ENCODE data around the gene TCF7L1.

TCF7L1 gene

DNA sequence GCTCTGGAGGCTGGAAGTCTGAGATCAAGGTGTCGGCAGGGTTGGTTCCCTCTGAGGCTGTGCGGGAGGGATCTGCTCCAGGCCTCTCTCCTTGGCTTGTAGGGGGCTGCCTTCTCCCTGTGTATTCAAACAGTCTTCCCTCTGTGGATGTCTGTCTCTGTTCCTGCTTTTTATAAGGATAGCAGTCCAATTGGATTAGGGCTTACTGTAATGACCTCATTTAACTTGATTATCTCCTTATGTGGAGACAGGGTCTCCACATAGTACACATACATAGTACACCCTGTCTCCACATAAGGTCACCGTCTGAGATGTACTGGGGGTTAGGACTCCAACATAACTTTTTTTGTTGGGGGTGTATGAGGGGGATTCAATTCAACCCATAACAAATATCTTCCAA, 30.5 kb downstream of the TCF7L1 start:
- no peak for DNase-seq (ENCODE audit: low read depth, low spot score)

DNA sequence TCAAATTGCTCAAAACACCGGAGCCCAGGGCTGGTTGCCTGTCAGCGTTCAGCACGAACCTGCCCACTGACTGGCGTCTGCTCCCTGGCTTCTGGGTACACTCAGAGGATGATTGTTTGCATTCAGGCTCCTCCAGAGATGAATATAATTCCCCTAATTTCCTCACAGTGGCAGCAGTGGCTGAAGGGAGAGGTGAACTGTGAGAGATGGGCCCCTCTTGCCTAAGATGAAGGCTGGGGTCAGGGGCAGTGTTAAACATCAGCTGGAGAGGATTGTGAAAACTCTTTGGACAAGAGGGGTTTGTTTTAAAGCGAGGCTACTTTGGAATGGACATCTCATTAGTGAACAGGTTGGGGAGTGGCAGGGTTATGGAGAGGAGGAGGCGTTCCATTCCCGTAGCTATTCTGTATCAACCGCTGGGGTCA, 31.0 kb downstream of the TCF7L1 start:
- DNase-seq (ENCODE audit: low read depth, low spot score), result no peak

DNA sequence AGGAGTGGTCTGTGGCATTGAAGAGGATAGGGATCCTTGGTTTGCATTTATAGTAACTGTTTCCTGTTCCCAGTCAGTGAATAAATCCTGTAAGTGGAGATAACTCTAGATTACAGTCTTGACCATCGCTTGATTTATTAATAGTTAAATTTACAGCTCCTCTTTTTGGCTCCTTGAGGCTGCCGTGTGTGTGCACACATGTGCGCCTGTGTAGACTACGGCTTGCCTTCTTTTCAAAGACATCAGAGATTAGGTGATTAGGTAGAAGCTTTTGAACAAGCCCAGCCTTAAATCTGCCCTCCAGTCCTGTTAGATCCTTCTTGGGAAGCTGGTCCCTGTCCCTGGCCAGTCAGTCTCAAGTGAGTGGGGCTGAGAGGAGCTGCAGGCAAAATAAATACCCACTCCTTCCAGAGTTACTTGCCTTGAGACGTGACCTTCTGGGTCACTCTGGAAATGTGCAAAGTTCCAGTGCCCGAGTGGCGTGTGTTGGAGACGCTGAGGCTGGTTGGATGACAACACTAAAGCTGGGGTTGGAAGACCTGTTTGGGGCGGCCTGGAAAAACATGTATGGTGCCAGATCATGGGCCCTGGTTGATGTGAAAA, 32.0 kb downstream of the TCF7L1 start:
- no peak for DNase-seq (ENCODE audit: low read depth, low spot score)

DNA sequence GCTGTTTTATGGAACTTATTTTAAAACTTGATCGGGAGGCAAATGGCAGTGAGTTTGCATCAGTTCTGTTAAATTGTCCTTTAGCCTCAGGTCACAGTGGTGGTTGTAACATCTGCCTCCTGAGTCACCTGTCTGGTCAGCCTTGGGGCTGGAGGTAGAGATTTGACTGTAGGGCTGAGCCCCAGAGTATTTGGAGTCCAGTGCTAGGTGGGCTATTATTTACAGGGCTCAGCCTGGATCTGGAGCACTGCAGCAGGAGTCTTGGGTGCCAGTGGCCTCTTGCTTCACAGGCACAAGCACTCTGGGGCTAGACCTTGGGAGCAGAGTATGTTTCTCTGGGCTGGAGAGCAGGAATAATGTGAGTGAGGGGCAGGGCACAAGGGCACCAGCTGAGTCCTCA, 32.8 kb downstream of the TCF7L1 start:
- no peak for DNase-seq (ENCODE audit: low read depth, low spot score)

DNA sequence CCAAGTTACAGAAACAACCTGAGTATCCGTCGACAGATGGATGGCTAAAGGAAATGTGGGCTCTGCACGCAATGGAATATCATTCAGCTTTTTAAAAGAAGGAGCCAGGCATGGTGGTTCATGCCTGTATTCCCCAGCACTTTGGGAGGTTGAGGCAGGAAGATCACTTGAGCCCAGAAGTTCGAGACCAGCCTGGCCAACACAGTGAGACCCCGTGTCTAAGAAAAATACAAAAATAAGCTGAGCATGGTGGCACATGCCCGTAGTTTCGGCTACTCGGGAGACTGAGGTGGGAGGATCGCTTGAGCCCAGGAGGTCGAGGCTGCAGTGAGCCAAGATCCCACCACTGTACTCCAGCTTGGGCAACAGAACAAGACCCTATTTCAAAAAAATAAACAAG, 34.3 kb downstream of the TCF7L1 start:
- DNase-seq (ENCODE audit: low read depth, low spot score), result no peak

DNA sequence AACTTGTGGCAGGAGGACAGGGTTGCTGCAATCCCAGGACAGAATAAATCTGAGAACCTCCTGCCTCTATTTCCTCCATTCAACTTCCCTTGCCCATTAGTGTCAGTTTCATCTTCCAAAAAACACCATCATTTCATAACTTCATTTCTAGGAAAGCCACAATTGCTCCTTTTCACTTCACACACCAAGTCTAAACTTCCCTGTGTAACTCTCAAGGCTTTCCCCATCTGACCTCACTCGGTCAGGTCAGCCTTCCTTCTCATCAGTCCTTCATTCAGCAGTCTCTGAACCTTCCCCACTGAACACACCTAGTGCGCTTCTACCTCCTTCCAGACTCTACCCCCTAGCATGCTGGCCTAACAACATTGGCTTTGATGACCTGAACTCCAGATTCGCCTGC, 35.8 kb downstream of the TCF7L1 start:
- no peak for DNase-seq (ENCODE audit: low read depth, low spot score)

DNA sequence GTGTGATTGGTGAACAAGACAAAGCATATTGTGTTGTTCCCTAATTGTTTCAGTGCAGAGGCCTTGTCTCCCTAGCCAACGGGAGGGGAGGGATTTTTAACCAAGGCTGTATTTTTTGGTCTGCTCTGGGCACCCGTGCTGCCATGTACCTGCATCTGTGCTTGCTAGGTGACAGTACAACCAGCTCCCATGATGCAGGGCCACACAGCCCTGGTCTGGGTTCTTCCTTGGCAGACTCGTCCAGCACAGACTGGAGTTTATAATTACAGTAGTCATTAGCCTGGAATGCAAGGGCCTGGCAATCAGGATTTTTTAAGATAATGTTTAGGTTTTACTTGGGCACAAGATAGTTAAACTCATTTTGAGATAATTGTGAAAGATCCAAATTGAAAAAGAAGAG, 36.4 kb downstream of the TCF7L1 start:
- DNase-seq (ENCODE audit: low read depth, low spot score), result no peak

DNA sequence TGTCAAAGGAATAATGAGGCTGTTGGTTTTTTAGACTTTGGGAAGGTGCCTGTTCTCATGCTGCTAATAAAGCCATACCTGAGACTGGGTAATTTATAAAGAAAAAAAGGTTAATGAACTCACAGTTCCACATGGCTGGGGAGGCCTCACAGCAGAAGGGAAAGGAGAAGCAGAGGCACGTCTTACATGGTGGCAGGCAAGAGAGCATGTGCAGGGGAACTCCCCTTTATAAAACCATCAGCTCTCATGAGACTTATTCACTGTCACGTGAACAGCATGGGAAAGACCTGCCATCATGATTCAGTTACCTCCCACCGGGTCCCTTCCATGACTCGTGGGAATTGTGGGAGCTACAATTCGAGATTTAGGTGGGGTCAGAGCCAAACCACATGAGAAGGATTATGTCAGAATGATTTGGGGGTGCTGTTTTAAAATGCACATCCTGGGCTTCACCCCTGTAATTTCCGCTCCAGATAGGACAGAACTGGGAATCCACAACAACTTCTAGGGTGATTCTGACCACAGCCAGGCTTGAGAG, 37.8 kb downstream of the TCF7L1 start:
- DNase-seq (ENCODE audit: low read depth, low spot score), result no peak

DNA sequence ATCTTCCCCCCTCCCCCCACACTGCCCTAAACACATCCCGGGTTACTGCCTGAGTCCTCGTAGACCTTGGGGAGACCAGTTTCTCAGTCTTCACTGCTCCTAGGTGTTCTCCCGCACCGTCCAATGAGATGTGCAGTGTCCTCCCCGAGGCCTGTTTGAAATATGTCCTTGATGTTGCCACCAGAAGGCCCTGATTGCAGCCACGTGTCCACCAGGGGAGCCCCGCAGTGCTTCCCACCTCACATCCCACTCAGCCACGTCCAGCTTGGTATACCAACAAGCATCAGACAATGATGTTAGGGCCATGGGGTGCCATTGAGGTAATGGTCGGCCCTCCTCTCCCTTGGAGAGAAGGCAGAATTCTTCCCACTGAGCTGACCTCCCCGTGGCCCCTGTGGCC, 38.7 kb downstream of the TCF7L1 start:
- DNase-seq (ENCODE audit: low read depth, low spot score), result no peak

DNA sequence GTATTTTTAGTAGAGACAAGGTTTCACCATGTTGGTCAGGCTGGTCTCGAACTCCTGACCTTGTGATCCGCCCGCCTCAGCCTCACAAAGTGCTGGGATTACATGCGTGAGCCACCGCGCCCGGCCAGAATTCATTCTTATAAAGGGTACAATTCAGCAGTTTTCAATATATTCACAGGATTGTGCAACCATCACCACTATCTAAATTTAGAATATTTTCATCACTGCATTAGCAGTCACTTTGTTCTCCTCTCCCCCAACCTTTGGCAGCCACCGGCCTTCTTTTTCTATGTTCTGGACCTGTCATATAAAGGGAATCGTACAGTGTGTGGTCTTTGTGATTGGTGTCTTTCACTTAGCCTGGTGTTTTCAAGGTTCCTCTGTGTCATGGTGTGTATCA, 40.7 kb downstream of the TCF7L1 start:
- no peak for DNase-seq (ENCODE audit: low read depth, low spot score)

DNA sequence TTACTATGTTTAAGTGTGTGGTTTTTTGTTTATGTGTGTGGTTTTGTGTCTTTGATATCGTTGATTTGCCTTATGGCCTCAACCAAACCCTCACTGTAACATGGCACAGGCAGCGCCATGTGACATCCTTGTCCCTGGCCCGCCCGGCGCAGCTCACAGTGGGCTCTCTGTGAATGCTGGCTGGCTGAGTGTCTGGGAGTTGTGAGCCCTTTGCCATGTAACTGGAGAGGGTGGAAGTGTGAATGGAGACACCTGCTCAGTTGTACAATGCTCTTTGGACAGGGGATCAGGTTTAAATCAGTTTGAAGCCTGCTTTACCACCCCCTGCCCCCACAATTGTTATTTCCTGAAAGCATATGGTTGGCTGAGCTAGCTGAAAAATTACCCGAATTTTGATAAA, 41.8 kb downstream of the TCF7L1 start:
- no peak for DNase-seq (ENCODE audit: low read depth, low spot score)

DNA sequence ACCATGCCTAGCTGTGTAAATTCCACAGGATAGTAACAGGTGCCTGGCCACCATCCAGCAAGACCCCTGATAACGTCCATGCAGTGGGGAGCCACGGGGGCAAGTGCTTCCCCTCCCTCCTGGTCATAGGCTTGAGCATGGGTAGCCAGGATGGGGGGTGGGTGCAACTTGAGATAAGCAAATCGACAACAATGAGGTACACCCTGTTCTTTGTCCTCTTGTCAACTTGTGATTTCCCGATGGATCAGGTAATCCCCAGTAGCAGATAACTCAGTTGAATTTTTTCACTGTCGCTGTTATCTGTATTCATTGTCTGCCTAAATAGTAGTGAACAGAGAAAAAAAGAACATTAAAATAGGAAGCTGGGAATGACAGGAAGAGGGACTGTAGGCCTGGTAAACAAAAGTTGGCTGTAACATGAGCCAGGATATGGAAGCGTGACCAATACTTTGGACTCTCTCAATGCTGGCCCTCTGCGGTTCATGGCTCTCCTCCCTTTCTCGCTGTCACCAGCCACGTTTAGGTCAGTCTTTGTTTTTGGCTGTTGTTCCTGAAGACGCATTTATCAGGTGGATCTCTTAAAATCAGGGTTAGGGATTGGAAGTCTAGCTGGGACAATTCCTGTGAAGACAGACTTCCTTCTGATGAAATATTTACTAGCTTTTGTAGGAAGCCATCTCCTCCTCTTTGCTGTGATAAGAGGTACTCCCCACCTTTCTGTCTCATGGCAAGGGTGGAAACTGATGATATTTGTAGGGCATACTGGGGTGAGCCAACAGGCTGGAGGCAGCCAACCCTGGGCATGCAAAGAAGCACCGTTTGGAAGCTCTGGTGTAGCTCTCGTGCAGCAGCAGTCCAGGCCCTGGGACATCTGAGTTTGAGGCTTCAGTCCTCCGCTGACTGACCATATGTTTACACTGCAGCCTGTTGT, 42.4 kb downstream of the TCF7L1 start:
- DNase-seq (ENCODE audit: low read depth, low spot score), result no peak

DNA sequence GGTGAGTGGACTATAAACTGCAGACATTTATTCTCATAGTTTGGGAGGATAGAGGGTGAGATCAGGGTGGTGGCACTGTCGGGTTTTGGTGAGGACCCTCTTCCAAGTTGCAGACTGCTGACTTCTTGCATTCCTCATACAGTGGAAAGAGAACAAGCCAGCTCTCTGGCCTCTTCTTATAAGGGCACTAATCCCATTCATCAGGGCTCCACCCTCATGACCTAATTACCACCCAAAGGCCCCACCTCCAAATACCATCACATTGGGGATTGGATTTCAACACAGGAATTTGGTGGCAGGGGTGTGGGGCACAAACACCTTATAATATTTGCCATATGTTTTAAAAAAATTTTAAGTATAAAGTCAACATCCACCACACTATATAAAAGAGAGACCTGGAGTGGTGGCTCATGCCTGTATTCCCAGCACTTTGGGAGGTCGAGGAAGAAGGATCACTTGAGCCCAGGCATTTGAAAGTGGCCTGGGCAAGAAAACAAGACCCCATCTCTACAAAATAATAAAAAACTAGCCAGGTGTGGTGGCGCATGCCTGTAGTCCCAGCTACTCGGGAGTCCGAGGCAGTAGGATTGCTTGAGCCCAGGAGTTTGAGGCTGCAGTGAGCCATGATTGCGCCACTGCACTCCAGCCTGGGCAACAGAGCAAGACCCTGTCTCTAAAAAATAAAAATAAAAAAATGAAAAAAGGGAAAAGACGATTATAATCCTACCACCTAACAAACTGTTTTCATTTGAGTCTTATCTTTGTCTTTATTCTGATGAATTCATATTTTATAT, 44.0 kb downstream of the TCF7L1 start:
- no peak for DNase-seq (ENCODE audit: low read depth, low spot score)

DNA sequence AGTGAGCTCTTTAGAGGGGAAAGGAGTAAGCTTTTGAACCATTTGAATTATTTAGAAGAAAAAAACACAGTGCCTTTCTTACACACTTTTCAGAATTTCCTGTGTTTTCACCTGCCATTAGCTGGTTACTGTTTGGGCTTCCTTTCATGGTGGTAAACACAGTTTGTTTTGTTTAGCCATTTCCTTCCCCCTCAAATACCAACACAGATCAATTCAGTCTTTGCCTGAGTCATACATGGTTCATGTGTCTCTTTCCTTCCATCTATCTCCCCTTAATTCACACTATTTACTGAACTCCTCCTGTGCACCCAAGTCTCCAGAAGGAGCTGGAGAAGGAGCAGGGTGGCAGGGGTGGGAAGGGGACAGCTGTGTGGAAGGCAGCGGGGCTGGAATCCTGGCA, 45.0 kb downstream of the TCF7L1 start:
- DNase-seq (ENCODE audit: low read depth, low spot score), result no peak

DNA sequence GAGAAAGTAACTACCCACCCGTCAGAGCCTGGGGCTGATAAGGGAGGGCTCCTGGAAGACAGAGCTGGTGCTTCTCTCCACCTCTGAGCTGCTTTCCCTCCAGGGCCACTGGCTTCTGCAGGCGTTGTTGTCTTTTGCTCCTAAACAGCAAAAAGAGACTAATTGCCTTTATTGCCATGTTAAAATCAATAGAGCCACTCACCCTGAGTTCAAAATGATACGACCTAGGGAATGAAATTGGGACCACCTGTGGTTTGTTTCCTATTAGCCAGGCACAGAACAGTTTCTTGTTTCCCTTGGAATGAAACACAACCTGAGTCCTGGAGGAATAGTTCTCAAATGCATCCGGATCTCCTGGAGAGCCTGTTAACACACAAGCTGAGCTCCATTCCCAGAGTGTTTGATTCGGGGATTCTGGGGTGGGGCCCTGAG, 45.8 kb downstream of the TCF7L1 start:
- DNase-seq (ENCODE audit: low read depth, low spot score), result no peak

DNA sequence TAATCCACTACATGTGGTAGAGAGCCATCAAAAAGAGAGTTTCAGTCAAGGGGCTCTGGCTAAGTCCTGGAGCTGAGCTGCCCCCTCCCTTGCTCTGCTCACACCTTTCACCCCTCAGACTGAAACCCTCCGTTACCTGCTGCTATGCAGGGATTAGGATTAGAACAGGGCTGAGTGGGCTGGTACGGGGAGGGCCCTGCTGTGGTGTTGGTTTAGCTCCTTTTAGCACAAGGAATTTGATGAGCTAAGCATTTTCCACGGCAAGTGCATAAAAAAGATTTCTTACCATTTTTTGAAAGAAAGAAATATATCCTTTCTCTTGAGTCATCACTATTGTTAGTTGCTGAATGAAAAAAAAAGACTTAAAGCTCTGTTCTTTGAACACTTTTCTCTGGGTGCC, 46.3 kb downstream of the TCF7L1 start:
- no peak for DNase-seq (ENCODE audit: low read depth, low spot score)

DNA sequence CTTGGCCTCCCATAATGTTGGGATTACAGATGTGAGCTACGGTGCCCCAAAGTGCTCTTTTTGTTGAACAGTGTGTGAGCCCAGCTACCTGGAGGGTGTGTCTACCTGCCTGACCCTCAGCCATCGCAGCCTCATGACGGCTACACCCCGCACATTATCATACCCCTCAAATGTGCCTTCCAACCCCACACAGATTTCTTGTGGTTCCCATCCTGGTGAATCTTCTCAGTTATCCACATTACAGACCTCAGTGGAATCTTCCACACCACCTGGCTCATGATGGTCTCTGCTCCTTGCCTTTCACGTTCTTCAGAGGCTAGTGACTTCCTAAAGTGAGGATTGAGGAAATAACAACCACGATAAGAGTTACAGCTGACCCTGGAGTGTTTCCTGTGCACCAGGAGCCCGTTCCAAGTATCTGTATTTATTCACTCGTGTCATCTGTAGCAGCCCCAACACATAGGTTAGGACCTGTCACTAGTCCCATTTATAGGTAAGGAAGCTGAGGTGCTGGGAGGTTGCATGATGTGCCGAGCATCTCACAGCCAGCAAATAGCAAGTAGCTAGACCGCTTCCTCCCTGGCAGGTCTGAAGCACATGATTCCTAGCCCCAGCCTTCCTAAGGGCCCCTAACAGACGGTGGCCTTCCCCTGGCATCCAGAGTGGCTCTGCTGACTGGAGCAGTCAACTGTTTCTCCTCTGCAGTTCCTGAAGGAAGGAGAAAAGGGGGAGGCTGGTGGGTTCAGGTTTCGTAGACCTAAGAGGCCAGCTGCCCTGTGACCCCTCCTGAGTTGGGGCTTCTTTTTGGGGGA, 47.3 kb downstream of the TCF7L1 start:
- no peak for DNase-seq (ENCODE audit: low read depth, low spot score)

DNA sequence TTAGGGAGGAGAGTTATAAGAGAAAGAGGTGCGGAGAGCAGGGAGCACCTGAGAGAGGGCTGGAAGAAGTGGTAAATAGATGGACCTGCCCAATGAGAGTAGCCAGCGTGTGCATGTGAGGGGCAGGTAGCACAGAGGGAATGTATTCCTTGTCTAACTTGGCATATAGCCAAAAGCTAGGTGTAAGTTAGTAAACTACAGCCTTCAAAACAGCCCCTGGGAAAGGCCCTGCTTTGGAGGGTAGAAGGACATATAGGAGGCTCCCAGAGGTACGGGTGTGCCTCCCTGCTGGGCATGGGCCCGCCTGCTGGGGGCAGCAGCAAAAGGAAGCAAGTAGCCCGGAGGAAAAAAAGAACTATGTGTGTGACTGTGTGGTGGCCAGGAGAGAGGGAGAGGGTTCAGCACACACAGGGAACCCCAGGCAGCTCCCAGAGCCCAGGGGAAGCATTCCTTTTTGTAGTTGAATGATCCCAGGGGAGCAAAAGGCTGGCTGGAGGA, 48.0 kb downstream of the TCF7L1 start:
- DNase-seq (ENCODE audit: low read depth, low spot score), result no peak

DNA sequence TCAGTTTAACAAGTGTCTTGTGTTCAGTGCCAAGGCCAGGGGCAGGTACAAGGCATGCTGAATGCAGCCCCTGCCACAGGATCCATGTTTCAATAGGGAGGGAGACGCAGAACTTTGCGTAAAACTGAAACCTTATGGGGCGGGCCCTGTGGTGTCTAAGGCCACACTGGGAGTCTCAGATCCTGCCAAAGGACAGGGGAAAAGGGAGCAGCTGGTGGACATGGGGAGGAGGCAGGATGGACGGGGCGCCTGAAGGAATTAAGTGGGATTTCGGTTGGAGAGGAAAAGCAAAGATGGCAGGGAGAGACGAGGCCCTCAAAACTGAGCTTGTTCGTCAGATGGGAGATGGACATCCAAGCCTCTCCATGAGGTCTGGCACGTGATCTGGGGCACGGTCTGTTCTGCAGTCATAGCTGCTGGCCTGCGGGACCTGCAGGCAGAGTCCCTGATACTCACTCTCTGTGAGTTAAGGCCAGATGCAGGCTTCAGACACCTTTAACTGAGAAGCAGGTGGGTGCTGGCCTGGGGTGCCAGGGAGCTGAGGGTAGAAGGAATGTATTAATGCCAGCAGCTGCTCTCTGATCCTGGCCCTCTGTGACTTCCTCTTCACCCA, 48.8 kb downstream of the TCF7L1 start:
- DNase-seq (ENCODE audit: low read depth, low spot score), result no peak

DNA sequence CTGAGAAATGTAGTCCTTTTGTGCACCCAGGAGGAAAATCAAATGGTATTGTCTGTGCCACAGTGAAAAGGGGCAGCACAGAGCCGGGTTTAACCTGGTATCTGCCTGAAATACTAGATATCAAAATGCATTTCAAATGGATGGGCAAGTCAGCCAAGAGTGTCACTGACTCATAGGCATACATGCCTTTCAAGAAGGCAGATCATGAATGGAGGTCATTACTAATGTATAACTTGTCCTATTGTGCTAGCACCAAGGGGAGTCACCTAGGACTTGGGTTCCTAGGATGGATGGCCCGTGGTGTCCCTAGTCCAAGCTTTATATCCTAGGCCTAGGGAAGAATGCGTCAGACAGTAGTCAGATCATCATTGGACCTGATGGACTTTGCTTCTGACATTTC, 49.9 kb downstream of the TCF7L1 start:
- no peak for DNase-seq (ENCODE audit: low read depth, low spot score)

DNA sequence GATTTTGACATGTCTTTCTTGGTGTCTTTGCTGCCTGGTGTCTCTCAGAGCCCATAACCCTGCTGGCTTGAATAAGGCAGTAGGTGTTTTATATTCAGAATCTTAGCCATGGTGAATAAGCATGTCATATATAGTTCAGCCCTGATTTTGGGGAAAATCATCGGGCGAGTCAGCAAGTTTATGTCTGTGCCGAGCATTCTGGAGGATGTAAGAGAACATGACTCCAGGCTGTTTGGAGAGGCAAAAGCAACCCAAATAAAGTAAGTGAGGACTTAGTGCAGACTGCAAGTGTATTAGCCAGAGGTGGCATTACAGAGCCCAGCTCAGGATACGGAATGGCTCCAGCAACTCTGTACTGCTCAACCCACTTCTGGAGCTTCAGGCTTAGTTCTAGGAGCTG, 50.3 kb downstream of the TCF7L1 start:
- no peak for DNase-seq (ENCODE audit: low read depth, low spot score)
